Measurements from ENCODE around the gene CSRNP3. TPM values are rescaled to one million over a fixed set of nuclear protein-coding genes. Genes with fewer than 3 reads are reported as not detected.

The CSRNP3 gene
- total and polyA plus RNA-seq, 11 donors, result 0.87 to 10.6 (median 4.4) TPM

GRCh38 chr2:165434865-165435496 lies 34.5 kb upstream of the CSRNP3 start:
- TF ChIP-seq POLR2A (IDR thresholded peaks at IDR 0.05) (no peak), CTCF (IDR thresholded peaks at IDR 0.05) (no peak)
- Histone ChIP-seq H3K9me3 (no peaks in the 10 kb centered on the region), H3K4me3 (no peak overlapping the region), H3K36me3 (no peaks in the 10 kb centered on the region), H3K4me1 (no peaks in the 10 kb centered on the region), H3K27ac (no peak overlapping the region), H3K27me3 (no peaks in the 10 kb centered on the region)
- WGBS, 4 donors, result 43 to 60% (median 49%) methylated on average over 1 of the region's 1 CpG
- no peak for DNase-seq
- ATAC-seq, result no peak
- intact Hi-C loops (cut with DNase I), result no loop called here

GRCh38 chr2:165435611-165436010 lies 33.9 kb upstream of the CSRNP3 start:
- intact Hi-C loops (cut with DNase I), result no loop called here
- ATAC-seq (no peak), DNase-seq (no peak)
- Histone ChIP-seq H3K4me1 (peaks cover 0 to 5% (median 0%) of the 10 kb centered on the region in 12 donors), H3K9me3 (no peaks in the 10 kb centered on the region), H3K4me3 (no peak overlapping the region), H3K27ac (no peak overlapping the region), H3K36me3 (no peaks in the 10 kb centered on the region), H3K27me3 (no peaks in the 10 kb centered on the region)
- whole genome bisulfite sequencing, 4 donors, result 63 to 81% (median 79%) methylated on average over 1 of the region's 1 CpG
- TF ChIP-seq POLR2A (IDR thresholded peaks at IDR 0.05) (no peak), CTCF (IDR thresholded peaks at IDR 0.05) (no peak)

- H3K27ac ChIP-seq, result no peak overlapping the region
- H3K4me3 ChIP-seq, result peak overlapping the region in 1 of 12 donors; percentile 22
- no peak for DNase-seq
- no peaks in the 10 kb centered on the region for H3K27me3 ChIP-seq
- peaks cover 0 to 5% (median 0%) of the 10 kb centered on the region in 12 donors for H3K4me1 ChIP-seq
- 83 to 87% (median 84%) methylated on average over 3 of the region's 3 CpGs for WGBS, 4 donors
- intact Hi-C loops (cut with DNase I), result no loop called here
- no peaks in the 10 kb centered on the region for H3K9me3 ChIP-seq
- TF ChIP-seq POLR2A (IDR thresholded peaks at IDR 0.05), result no peak
- no peak for TF ChIP-seq CTCF (IDR thresholded peaks at IDR 0.05)
- no peaks in the 10 kb centered on the region for H3K36me3 ChIP-seq
- no peak for ATAC-seq
Observed at GRCh38 chr2:165436559-165436958, 32.9 kb upstream of the CSRNP3 start.

GRCh38 chr2:165440367-165440766 lies 29.1 kb upstream of the CSRNP3 start:
- ATAC-seq, result no peak
- Histone ChIP-seq H3K9me3 (no peaks in the 10 kb centered on the region), H3K27ac (no peak overlapping the region), H3K4me3 (no peak overlapping the region), H3K36me3 (no peaks in the 10 kb centered on the region), H3K4me1 (peaks cover 0 to 5% (median 0%) of the 10 kb centered on the region in 12 donors), H3K27me3 (no peaks in the 10 kb centered on the region)
- no peak for DNase-seq
- intact Hi-C loops (cut with DNase I), result no loop called here
- TF ChIP-seq POLR2A (IDR thresholded peaks at IDR 0.05) (no peak), CTCF (IDR thresholded peaks at IDR 0.05) (no peak)
- 19 to 28% (median 22%) methylated on average over 1 of the region's 1 CpG for WGBS, 4 donors

Data from heart left ventricle (tissue), 16 donors.